ENCODE measurements around the gene PEDS1.
A peak's percentile ranks its signal among the peaks of the same experiment; 100 is the strongest.
"Not testable (repeated sequence)": the region's sequence is repeated elsewhere in the genome, so short reads cannot be mapped to it uniquely, and the experiment has no call there.

Gene PEDS1

DNA sequence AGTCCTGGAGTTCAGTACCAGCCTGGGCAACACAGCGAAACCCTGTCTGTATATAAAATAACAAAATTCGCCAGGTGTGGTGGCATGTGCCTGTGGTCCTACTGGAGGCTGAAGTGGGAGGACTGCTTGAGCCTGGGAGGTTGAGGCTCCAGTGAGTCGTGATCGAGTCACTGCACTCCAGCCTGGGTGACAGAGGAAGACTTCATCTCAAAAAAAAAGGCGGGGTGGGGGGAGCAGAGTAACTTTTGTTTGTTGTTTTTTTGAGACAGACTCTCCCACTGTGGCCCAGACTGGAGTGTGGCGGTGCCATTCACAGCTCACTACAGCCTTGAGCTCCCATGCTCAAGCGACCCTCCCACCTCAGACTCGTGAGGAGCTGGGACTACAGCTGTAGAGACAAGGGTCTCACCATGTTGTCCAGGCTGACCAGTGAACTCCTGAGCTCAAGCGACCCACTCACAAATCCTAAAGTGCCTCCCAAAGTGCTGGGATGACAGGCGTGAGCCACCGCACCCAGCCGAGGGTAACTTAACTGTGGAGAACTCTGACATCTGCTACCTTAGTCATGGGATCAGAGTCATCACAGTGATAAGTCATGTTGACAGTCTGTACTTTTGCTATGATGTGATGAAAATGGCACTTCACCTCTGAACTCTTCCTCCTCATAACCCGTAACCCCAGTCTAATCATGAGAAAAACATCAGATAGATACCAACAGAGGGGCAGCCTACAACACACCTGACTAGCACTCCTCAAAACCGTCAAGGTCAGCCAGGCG, 16.5 kb downstream of the PEDS1 start:
- DNase-seq (ENCODE audit: low read depth in 1 of 2, low spot score in 1 of 2): no peak

DNA sequence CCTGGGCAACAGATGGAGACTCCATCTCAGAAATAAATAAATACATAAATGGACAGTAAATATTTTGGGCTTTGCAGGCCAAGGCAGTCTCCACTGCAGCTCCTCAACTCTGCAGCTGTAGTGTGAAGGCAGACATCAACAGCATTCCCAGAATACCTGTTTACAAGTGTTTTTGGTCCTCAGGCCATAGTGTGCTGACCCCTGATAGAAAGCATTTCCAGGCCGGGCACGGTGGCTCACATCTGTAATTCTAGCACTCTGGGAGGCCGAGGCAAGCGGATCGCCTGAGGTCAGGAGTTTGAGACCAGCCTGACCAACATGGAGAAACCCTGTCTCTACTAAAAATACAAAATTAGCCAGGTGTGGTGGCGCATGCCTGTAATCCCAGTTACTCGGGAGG, 18.4 kb downstream of the PEDS1 start:
- DNase-seq (ENCODE audit: low read depth in 1 of 2, low spot score in 1 of 2): not testable (repeated sequence)

DNA sequence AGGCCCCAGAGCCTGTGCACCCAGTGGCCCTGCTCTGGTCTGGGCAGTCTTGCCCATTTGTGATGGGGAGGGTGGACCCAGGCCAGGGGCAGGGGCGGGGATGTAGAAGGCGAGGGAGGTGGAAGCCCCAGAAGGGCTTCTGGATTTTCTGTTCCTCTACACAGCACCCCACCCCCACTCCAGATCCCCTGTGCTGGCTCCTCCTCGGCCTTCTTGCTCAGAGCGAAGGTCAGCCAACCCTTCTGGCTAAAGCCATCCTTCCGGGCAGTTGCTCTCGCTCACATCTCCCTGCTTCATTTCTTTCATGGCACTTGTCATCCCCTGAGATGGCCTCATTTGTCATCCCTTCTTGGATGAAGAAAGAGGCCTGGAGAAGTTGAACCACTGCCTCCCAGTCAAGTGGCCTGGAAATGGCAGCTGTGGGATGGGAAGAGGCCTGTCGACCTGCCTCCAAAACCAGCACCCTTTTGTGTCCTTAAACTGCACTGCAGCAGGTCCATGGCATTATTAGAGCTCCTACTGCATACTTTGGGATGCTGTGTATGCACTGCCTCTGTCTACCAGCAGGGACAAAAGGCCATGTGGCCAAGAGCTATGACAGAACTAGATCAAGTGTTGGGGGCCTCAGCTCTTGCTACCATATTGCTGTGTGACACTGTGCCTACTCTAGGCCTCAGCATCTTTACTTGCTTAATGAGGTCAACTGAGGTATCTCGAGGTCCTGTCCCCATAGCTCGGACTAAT, 19.9 kb downstream of the PEDS1 start:
- DNase-seq (ENCODE audit: low read depth in 1 of 2, low spot score in 1 of 2): no peak

DNA sequence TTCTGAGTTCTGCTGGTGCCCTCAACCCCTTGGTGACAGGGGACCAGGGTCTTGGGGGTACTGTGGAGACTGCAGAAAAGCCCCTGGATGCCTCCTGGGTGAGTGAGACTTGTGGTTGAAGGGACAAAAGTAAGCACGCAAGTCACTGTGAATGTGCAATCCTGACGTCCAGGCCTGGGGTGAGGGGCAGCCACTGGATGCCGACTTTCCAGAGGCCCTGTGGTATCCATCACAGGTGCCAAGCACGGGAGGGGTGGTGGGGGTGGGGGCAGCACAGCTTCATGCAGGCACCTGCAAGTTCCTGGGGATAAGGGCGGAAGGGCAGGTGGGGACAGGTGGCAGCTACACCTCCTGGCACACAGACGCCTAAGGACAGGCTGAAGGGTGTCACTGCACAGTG, 20.5 kb downstream of the PEDS1 start:
- no peak for DNase-seq (ENCODE audit: low read depth in 1 of 2, low spot score in 1 of 2)

DNA sequence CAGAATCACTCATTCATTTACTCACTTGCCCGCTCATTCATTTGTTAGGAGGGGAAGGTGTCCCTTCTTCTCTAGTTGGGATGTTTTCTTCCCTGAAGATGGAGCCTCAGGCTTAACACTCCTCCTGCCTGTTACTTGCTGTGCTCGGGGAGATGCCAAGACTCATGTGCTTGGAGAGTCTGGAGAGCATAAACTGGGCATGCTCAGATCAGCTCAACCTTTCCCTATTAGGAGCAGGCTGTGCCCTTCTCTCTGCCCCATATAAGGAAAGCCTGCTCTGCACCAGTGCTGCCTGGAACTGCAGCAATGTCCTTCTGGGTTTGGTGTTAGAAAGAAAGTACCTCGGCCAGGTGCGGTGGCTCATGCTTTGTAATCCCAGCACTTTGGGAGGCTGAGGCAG, 22.5 kb downstream of the PEDS1 start:
- no peak for DNase-seq (ENCODE audit: low read depth in 1 of 2, low spot score in 1 of 2)

- no peak for DNase-seq (ENCODE audit: low read depth in 1 of 2, low spot score in 1 of 2)
These were observed 23.2 kb downstream of the PEDS1 start for GRCh38 chr20:50130356-50130723.

- no peak for DNase-seq (ENCODE audit: low read depth in 1 of 2, low spot score in 1 of 2)
These were observed 23.7 kb downstream of the PEDS1 start for GRCh38 chr20:50129662-50130355.

- no peak for DNase-seq (ENCODE audit: low read depth in 1 of 2, low spot score in 1 of 2)
These were observed 25.0 kb downstream of the PEDS1 start for GRCh38 chr20:50128520-50128905.

DNA sequence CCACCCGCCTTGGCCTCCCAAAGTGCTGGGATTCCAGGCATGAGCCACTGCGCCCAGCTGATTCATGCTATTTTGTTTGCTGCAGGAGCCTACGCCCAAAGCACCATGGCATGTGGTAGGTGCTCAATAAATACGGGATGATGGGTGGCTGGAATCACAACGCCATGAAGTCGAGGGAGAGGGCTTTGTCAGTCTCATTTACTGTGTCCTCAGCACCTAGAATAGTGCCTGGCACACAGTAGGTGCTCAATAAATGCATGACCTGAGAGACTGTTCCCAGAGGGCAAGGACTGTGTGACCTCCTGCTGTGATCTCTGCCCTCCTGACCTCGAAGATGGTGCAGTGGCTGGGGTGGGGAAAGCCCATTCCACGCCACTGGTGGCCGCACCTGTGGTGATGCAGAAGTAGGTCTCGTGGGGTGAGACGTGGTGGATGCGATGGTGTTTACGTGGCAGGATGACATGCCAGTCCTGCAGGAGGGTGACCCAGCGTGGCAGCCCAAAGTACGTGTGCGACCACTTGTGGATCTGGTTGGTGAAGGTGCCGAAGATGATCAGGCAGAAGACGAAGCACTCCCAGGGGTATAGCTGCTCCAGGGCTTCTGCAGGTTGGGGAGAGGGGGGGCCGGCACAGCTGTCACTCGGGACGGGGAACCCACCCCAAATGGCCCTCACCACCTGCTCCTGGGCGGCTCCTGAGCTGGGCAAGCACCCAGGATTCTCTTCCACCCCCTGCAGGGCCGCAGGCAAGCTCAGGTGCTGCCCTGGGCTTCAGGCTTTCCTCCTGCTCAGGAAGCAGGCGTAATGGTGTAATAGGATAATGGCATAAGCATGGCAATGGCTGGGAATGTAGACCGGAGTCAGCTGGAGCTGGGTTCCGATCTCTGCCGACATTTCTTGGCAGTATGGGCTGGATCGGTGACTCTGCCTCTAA, 25.7 kb downstream of the PEDS1 start:
- no peak for DNase-seq (ENCODE audit: low read depth in 1 of 2, low spot score in 1 of 2)

DNA sequence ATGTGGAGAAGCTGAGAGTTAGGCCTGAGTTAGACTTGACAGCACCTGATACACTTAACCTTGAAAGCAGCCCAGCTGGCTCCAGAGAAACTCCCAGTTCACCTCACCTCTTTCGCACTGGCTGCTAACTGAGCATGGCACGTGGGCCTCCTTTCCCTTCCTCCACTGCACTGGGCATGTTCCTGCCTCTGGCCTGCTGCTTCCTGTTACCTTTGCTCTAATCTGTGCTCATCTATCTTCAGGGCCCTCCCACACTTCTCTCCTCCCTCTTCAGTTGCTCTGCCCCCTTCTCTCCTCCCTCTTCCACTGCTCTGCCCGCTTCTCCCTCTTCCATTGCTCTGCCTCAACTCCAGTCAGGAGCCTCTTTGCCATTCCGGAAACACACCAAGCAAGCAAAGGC, 26.9 kb downstream of the PEDS1 start:
- DNase-seq (ENCODE audit: low read depth in 1 of 2, low spot score in 1 of 2): no peak

DNA sequence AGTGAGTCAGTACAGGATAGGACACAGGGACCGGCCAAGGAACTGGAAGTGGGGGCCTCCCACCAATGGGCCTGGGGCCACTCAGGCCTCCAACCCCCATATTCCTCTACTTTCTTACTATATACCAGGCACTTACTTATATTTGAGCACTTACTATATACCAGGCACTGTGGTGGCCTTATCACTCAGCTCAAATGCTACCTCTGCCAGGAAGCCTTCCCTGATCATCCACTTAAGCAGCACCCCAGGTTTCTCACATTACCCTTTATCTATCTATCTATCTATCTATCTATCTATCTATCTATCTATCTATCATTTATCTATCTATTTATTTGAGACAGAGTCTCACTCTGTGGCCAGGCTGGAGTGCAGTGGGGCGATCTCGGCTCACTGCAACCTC, 28.2 kb downstream of the PEDS1 start:
- DNase-seq (ENCODE audit: low read depth in 1 of 2, low spot score in 1 of 2): no peak

DNA sequence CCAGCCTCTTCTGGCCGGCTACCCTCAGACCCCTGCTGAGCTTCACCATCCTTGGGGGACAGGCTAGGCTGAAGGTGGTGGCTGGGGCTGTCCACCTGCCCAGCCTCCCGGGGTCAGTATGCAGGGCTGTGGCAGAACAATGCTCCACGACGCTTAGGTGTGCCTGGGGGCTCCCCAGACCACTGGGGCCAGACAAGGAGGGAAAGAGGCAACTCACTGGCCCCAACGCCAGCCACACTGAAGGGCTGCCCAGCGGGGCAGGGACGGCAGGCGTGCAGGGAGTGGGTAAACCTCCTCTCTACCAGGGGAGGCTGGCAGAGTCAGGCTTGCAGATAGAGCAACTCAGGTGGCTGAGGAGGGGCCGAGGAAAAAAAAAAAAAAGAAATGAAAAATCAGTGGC, 29.0 kb downstream of the PEDS1 start:
- no peak for DNase-seq (ENCODE audit: low read depth in 1 of 2, low spot score in 1 of 2)

DNA sequence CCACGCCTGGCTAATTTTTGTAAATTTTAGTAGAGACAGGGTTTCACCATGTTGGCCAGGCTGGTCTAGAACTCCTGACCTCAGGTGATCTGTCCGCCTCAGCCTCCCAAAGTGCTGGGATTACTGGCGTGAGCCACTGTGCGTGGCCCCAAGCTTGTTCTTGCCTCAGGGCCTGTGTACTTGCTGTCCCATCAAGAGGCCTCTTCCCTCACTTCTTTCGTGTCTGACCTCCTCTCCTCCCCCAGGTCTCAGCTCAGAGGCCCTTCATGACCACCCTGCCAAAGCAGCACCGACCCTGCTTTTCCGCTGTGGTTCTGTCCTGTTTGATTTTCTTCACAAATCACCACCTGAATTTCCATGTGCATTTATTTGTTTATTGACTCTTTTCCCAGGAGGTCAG, 30.1 kb downstream of the PEDS1 start:
- no peak for DNase-seq (ENCODE audit: low read depth in 1 of 2, low spot score in 1 of 2)

GRCh38 chr20:50122763-50123162, 30.8 kb downstream of the PEDS1 start:
- DNase-seq (ENCODE audit: low read depth in 1 of 2, low spot score in 1 of 2): no peak

DNA sequence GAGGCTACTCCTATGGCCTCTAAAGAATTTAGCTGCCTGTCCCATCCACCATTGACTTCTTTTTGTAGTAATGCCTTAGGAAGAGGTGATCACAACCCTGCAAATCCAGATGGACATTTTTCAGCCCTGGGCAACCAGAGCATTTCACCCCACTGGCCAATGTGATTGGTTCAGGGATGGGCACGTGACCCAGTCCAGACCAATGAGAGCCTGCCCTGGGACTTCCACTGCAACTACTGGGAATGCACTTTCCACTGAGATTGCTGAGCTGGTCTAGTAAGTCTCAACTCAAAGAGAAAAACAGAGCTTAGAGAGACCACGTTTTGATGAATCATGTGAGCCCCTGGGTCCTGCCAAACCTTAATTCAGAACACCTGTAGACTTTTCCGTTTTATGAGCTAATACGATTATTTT, 31.7 kb downstream of the PEDS1 start:
- DNase-seq (ENCODE audit: low read depth in 1 of 2, low spot score in 1 of 2): no peak

DNA sequence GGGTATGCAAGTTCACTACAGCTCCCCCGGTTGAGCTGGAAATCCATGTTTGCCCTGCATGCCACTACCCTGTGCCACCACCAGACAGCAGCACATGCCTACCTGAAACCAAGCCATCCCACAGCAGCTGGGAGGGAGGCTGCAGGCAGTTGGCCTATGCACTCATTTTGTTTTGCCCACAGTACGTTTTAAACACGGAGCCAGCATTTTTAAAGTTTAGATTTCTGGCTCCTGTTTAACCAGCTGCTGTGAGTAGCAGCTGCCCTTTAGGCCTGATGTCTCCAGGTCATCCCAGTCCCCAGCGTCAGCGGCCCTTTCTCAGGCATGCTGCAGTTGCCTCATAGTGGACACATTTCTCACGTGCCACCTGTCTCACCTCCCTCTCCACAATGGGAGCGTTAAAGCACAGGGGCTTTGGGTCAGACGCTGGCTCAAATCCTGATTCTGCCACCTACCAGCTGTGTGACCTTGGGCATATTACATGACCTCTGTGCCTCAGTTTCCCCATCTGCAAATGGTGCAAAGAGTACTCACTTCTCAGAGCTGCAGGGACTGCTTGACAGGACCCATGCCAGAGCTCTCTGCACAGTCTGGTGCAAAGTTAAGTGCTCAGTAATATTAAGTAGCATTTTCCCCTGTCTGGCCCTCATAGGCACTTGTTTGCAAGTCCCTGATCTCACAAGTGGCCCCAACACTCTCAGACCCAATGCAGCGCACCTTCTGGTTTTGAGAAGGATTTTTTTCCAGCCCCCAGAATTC, 32.4 kb downstream of the PEDS1 start:
- DNase-seq (ENCODE audit: low read depth in 1 of 2, low spot score in 1 of 2): peak; percentile 17 to 30

- DNase-seq (ENCODE audit: low read depth in 1 of 2, low spot score in 1 of 2): no peak
These were observed 35.3 kb downstream of the PEDS1 start for GRCh38 chr20:50118203-50118602.

GRCh38 chr20:50116368-50116999, 37.0 kb downstream of the PEDS1 start:
- no peak for DNase-seq (ENCODE audit: low read depth in 1 of 2, low spot score in 1 of 2)

DNA sequence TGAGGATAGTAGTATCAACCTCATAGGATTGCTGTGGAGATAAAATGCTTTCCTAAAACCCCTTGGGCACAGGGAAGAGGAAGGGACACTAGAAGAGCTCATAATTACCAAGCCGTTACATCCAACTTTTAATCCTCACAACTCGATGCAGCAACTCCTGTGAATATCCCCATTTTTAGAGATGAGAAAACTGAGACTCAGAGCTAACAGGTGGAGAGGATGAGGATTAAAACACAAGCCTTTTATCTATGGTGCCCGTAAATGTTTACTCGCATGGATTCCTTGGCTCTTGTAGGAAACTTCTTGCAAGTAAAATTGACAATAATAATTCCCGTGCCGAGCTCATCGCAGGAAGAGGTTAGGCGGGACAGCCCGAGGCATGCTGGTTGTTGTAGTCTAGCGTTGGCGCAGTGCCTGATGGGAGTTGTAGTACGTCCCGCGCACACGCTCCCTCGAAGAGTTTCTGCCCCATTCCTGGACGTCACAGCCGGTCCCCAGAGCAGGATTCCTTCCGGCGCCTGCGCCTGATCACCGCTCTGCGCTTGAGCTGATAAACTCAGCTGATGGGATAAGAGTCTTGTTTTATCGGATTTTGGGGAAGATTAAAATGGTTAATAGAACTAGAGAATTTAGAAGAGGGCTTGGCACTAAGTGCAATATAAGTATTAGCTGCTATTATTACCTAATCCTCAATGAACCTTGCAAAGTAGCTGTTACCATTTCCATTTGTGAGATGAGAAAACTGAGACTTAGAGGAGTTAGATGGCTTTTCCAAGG, 37.7 kb downstream of the PEDS1 start:
- DNase-seq (ENCODE audit: low read depth in 1 of 2, low spot score in 1 of 2): peak; percentile 81 to 83

Measured in activated T-helper 1 cell treated with anti-CD3 and anti-CD28 coated beads, Interleukin-2, amount 50 U/mL, for 16 hours (primary cell).